Mesenchymal stem cell (in vitro differentiated cells and primary cell): ENCODE results near the gene KIAA1191.

Experiments
- DNase-seq: peaks from one replicate; pipeline ENCODE4 v3.0.0-alpha.2; 2013
- H2AFZ ChIP-seq: one replicate; pipeline ENCODE4 v1.6.1; 2013; ENCODE audit warnings: low read depth, mild to moderate bottlenecking, control low read depth, inconsistent platforms, low read length, moderate library complexity
- H2AK5ac ChIP-seq: 2 replicates; pipeline ENCODE4 v1.6.1; 2013; ENCODE audit warnings: low read length, moderate library complexity, mild to moderate bottlenecking, inconsistent platforms; ENCODE audit not compliant: severe bottlenecking
- H2BK120ac ChIP-seq: one replicate; pipeline ENCODE4 v1.6.1; 2013; ENCODE audit warnings: low read depth, mild to moderate bottlenecking, inconsistent platforms, low read length, moderate library complexity
- H2BK12ac ChIP-seq, 2 experiments: one replicate each; pipeline ENCODE4 v1.6.1; 2013; ENCODE audit warnings: inconsistent platforms in 2 of 2, low read length in 2 of 2, mild to moderate bottlenecking in 2 of 2, moderate library complexity in 2 of 2, control low read depth in 1 of 2
- H2BK15ac ChIP-seq: one replicate; pipeline ENCODE4 v1.6.1; 2013; ENCODE audit warnings: mild to moderate bottlenecking, low read depth, inconsistent platforms; ENCODE audit not compliant: poor library complexity, severe bottlenecking
- H2BK5ac ChIP-seq: 2 replicates; pipeline ENCODE4 v1.6.1; 2013; ENCODE audit warnings: low read depth, mild to moderate bottlenecking, low read length, control low read depth, inconsistent platforms; ENCODE audit not compliant: poor library complexity, severe bottlenecking
- H3K14ac ChIP-seq, 2 experiments: one replicate each; pipeline ENCODE4 v1.6.1; 2013; ENCODE audit warnings: inconsistent platforms in 2 of 2, low read length in 2 of 2, control low read depth in 1 of 2, mild to moderate bottlenecking in 1 of 2, moderate library complexity in 1 of 2
- H3K18ac ChIP-seq, 2 experiments: one replicate each; pipeline ENCODE4 v1.6.1; 2013; ENCODE audit warnings: inconsistent platforms in 2 of 2, low read length in 2 of 2, control low read depth in 1 of 2, low read depth in 1 of 2, mild to moderate bottlenecking in 1 of 2
- H3K23ac ChIP-seq, 2 experiments: one replicate each; pipeline ENCODE4 v1.6.1; 2013; ENCODE audit warnings: inconsistent platforms in 2 of 2, low read length in 2 of 2, mild to moderate bottlenecking in 2 of 2, moderate library complexity in 2 of 2, control low read depth in 1 of 2
- H3K27ac ChIP-seq: 2 replicates; pipeline ENCODE4 v1.5.1; 2013; ENCODE audit warnings: mild to moderate bottlenecking, moderate library complexity, low read length, control low read depth, inconsistent platforms; ENCODE audit not compliant: poor library complexity, severe bottlenecking
- H3K27me3 ChIP-seq, 2 experiments: 2 replicates each; pipeline versions ENCODE4 v1.6.1 to v1.7.0; 2013; ENCODE audit warnings: low read length in 2 of 2, mild to moderate bottlenecking in 2 of 2, moderate library complexity in 2 of 2, control low read depth in 1 of 2, inconsistent platforms in 1 of 2; ENCODE audit not compliant: control insufficient read depth in 1 of 2, insufficient read depth in 1 of 2
- H3K36me3 ChIP-seq, 2 experiments: 2 replicates each; pipeline versions ENCODE4 v1.6.1 to v1.7.0; 2013; ENCODE audit warnings: low read length in 2 of 2, control low read depth in 1 of 2, inconsistent platforms in 1 of 2, low read depth in 1 of 2, mild to moderate bottlenecking in 1 of 2; ENCODE audit not compliant: insufficient read depth in 2 of 2, control insufficient read depth in 1 of 2
- H3K4ac ChIP-seq, 2 experiments: one replicate each; pipeline ENCODE4 v1.6.1; 2013; ENCODE audit warnings: inconsistent platforms in 2 of 2, low read length in 2 of 2, mild to moderate bottlenecking in 2 of 2, moderate library complexity in 2 of 2, control low read depth in 1 of 2, low read depth in 1 of 2
- H3K4me1 ChIP-seq: 2 replicates; pipeline ENCODE4 v1.6.1; 2013; ENCODE audit warnings: low read depth, low read length, control low read depth; ENCODE audit not compliant: control insufficient read depth, insufficient read depth
- H3K4me2 ChIP-seq: 2 replicates; pipeline ENCODE4 v1.6.1; 2013; ENCODE audit warnings: low read length, mild to moderate bottlenecking, inconsistent platforms; ENCODE audit not compliant: poor library complexity, severe bottlenecking
- H3K4me3 ChIP-seq, 2 experiments: 2 replicates each; pipeline versions ENCODE4 v1.5.1 to v1.7.0; 2013; ENCODE audit warnings: low read length in 2 of 2, mild to moderate bottlenecking in 2 of 2, control low read depth in 1 of 2, low read depth in 1 of 2; ENCODE audit not compliant: insufficient read depth in 1 of 2
- H3K79me1 ChIP-seq: replicated peaks from 2 replicates; pipeline ENCODE4 v1.6.1; 2013; ENCODE audit warnings: mild to moderate bottlenecking, control low read depth, low read length, inconsistent platforms; ENCODE audit not compliant: poor library complexity, severe bottlenecking
- H3K9ac ChIP-seq: 2 replicates; pipeline ENCODE4 v1.7.0; 2013; ENCODE audit warnings: mild to moderate bottlenecking, low read length, moderate library complexity
- H3K9me3 ChIP-seq: 2 replicates; pipeline ENCODE4 v1.7.0; 2013; ENCODE audit warnings: mild to moderate bottlenecking, low read length; ENCODE audit not compliant: control insufficient read depth
- H4K8ac ChIP-seq: one replicate; pipeline ENCODE4 v1.6.1; 2013; ENCODE audit warnings: inconsistent platforms, mild to moderate bottlenecking, low read length, moderate library complexity
- H4K91ac ChIP-seq: one replicate; pipeline ENCODE4 v1.6.1; 2013; ENCODE audit warnings: mild to moderate bottlenecking, low read length, inconsistent platforms
- WGBS: methylation state at CpG from one replicate; pipeline ENCODE4 v1.1.7; 2013; ENCODE audit warnings: mixed read lengths; 5-methylcytosine and 5-hydroxymethylcytosine counted together

KIAA1191 gene

GRCh38 chr5:176392526-176392925 is 31.0 kb upstream of the KIAA1191 start:
- Histone ChIP-seq H2AK5ac (no peak overlapping the region), H3K4ac (no peak overlapping the region), H3K4me1 (peaks cover 12% of the 10 kb centered on the region), H3K9ac (no peak overlapping the region), H2BK15ac (no peak overlapping the region), H3K27me3 (no peaks in the 10 kb centered on the region), H3K36me3 (peaks cover 52 to 57% of the 10 kb centered on the region in 2 experiments), H2AFZ (no peak overlapping the region), H3K9me3 (no peaks in the 10 kb centered on the region), H2BK5ac (no peak overlapping the region), H3K14ac (no peak overlapping the region), H3K18ac (no peak overlapping the region), H3K79me1 (peaks cover 19% of the 10 kb centered on the region), H2BK12ac (no peak overlapping the region), H3K4me2 (no peak overlapping the region), H3K4me3 (no peak overlapping the region), H3K27ac (no peak overlapping the region), H3K23ac (no peak overlapping the region), H4K91ac (no peak overlapping the region), H4K8ac (no peak overlapping the region), H2BK120ac (no peak overlapping the region)
- 97% methylated on average over 11 of the region's 11 CpGs for WGBS
- DNase-seq = no peak

GRCh38 chr5:176391999-176392398 is 30.4 kb upstream of the KIAA1191 start:
- no peaks in the 10 kb centered on the region for H3K9me3 ChIP-seq
- WGBS = 99% methylated on average over 3 of the region's 4 CpGs
- no peak overlapping the region for H4K91ac ChIP-seq
- DNase-seq = no peak
- no peaks in the 10 kb centered on the region for H3K27me3 ChIP-seq
- H3K4me1 ChIP-seq = peaks cover 13% of the 10 kb centered on the region
- no peak overlapping the region for H2BK12ac ChIP-seq
- no peak overlapping the region for H2BK5ac ChIP-seq
- no peak overlapping the region for H3K14ac ChIP-seq
- no peak overlapping the region for H3K4ac ChIP-seq
- no peak overlapping the region for H2AK5ac ChIP-seq
- H3K4me3 ChIP-seq = no peak overlapping the region
- peaks cover 18% of the 10 kb centered on the region for H3K79me1 ChIP-seq
- no peak overlapping the region for H3K27ac ChIP-seq
- H2BK15ac ChIP-seq = no peak overlapping the region
- no peak overlapping the region for H3K9ac ChIP-seq
- no peak overlapping the region for H3K4me2 ChIP-seq
- no peak overlapping the region for H3K18ac ChIP-seq
- no peak overlapping the region for H2AFZ ChIP-seq
- H3K23ac ChIP-seq = no peak overlapping the region
- H2BK120ac ChIP-seq = no peak overlapping the region
- peaks cover 51 to 52% of the 10 kb centered on the region in 2 experiments for H3K36me3 ChIP-seq
- H4K8ac ChIP-seq = no peak overlapping the region

DNA sequence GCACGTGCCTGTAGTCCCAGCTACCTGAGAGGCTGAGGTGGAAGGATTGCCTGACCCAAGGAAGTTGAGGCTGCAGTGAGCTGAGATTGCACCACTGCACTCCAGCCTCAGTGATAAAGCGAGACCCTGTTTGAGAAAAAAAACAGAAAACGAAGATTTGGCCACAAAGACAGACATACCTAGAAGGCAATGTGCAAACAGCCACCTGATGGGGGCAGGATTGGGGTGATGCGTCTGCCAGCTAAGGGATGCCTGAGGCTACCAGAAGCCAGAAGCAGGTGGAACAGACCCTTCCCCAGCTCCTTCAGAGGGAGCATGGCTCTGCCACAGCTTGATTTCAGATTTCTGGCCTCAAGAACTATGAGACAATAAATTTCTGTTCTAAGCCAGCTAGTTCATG is 29.9 kb upstream of the KIAA1191 start:
- Histone ChIP-seq H2BK12ac (no peak overlapping the region), H2BK120ac (no peak overlapping the region), H2AFZ (no peak overlapping the region), H2AK5ac (no peak overlapping the region), H3K4ac (no peak overlapping the region), H2BK15ac (no peak overlapping the region), H4K8ac (no peak overlapping the region), H3K14ac (no peak overlapping the region), H3K23ac (no peak overlapping the region), H3K27me3 (no peaks in the 10 kb centered on the region), H3K9me3 (no peaks in the 10 kb centered on the region), H3K9ac (no peak overlapping the region), H2BK5ac (no peak overlapping the region), H3K27ac (no peak overlapping the region), H3K4me3 (no peak overlapping the region), H4K91ac (no peak overlapping the region), H3K36me3 (peaks cover 49 to 51% of the 10 kb centered on the region in 2 experiments), H3K18ac (no peak overlapping the region), H3K4me2 (no peak overlapping the region), H3K4me1 (peaks cover 12% of the 10 kb centered on the region), H3K79me1 (peaks cover 21% of the 10 kb centered on the region)
- no peak for DNase-seq
- 93% methylated on average over 4 of the region's 4 CpGs for WGBS

DNA sequence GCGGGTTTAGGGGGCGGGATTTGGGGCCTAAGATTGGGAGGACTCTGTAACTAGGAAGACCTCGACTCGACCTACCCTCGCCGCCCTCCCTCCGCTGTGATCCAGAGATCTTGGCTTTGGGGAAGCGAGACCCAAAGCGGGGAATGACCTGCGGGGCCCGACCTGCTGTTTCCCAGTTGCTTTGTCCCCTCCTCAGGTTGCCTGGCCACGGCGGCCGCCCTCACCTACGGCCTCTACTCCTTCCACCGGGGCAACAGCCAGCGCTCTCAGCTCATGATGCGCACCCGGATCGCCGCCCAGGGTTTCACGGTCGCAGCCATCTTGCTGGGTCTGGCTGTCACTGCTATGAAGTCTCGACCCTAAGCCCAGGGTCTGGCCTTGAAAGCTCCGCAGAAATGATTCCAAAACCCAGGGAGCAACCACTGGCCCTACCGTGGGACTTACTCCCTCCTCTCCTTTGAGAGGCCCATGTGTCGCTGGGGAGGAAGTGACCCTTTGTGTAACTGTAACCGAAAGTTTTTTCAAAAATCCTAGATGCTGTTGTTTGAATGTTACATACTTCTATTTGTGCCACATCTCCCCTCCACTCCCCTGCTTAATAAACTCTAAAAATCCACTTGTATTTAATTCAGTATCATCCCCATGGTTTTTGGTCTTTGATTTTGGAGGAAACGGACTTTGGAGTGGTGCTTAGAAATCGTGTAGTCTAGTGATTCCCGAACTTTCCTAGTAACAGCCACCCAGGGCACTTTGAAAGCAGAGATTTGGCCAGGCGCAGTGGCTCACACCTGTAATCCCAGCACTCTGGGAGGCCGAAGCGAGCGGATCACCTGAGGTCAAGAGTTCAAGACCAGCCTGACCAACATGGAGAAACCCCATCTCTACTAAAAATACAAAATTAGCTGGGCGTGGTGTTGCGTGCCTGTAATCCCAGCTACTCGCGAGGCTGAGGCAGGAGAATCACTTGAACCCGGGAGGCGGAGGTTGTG is 27.9 kb upstream of the KIAA1191 start:
- H2BK15ac ChIP-seq = peak overlapping the region; percentile 12
- H3K36me3 ChIP-seq = peaks cover 51 to 60% of the 10 kb centered on the region in 2 experiments
- no peaks in the 10 kb centered on the region for H3K9me3 ChIP-seq
- peak overlapping the region; percentile 93 for H3K27ac ChIP-seq
- no peaks in the 10 kb centered on the region for H3K27me3 ChIP-seq
- H2AFZ ChIP-seq = peak overlapping the region; percentile 66
- peaks cover 5% of the 10 kb centered on the region for H3K4me1 ChIP-seq
- peak overlapping the region; percentile 95 for H4K8ac ChIP-seq
- H3K4me2 ChIP-seq = peak overlapping the region; percentile 81
- H2BK120ac ChIP-seq = peak overlapping the region; percentile 64
- WGBS = 35% methylated on average over 36 of the region's 41 CpGs
- peak overlapping the region; percentile 51 for H2AK5ac ChIP-seq
- peak overlapping the region in 1 of 2 experiments; percentile 87 for H3K23ac ChIP-seq
- peaks cover 31% of the 10 kb centered on the region for H3K79me1 ChIP-seq
- H2BK5ac ChIP-seq = peak overlapping the region; percentile 79
- peak overlapping the region; percentile 90 to 94 for H3K18ac ChIP-seq
- peak overlapping the region; percentile 94 for H3K9ac ChIP-seq
- peak overlapping the region; percentile 92 for H4K91ac ChIP-seq
- H3K4ac ChIP-seq = peak overlapping the region; percentile 77
- peak overlapping the region; percentile 84 to 98 for H3K4me3 ChIP-seq
- peak overlapping the region in 1 of 2 experiments; percentile 11 for H2BK12ac ChIP-seq
- DNase-seq = no peak
- H3K14ac ChIP-seq = peak overlapping the region in 1 of 2 experiments; percentile 73
